Nucleus accumbens (tissue), 56 donors: ENCODE results near the gene MTMR4.
"Not testable (repeated sequence)": the region's sequence is repeated elsewhere in the genome, so short reads cannot be mapped to it uniquely, and the experiment has no call there.

ENCODE experiments used
- DNase-seq, 56 donors: peaks; one replicate each; lab custom pipeline; 2025; lab: John Stamatoyannopoulos, UW

The MTMR4 gene

GRCh38 chr17:58498177-58498828 is 16.1 kb downstream of the MTMR4 start:
- no peak for DNase-seq

GRCh38 chr17:58493506-58493905 is 20.9 kb downstream of the MTMR4 start:
- no peak for DNase-seq

- DNase-seq = no peak
Observed at GRCh38 chr17:58492238-58493121, 22.0 kb downstream of the MTMR4 start.

- no peak for DNase-seq
Observed at GRCh38 chr17:58491510-58492045, 22.9 kb downstream of the MTMR4 start.

- DNase-seq = no peak
Observed at GRCh38 chr17:58488428-58488890, 26.0 kb downstream of the MTMR4 start.

- DNase-seq = no peak
Observed at GRCh38 chr17:58487589-58488427, 26.6 kb downstream of the MTMR4 start, which contains the start of gene HSF5. Gene HSF5 (minus strand): TSS chr17:58488408. CDS start chr17:58488274, 134 bp downstream.

GRCh38 chr17:58484600-58484999 is 29.8 kb downstream of the MTMR4 start:
- no peak for DNase-seq

GRCh38 chr17:58481798-58482197 is 32.6 kb downstream of the MTMR4 start:
- not testable (repeated sequence) for DNase-seq

GRCh38 chr17:58480090-58480489 is 34.3 kb downstream of the MTMR4 start:
- DNase-seq = no peak

- DNase-seq = no peak
Observed at GRCh38 chr17:58476812-58477211, 37.6 kb downstream of the MTMR4 start.

GRCh38 chr17:58475985-58476384 is 38.5 kb downstream of the MTMR4 start:
- DNase-seq = no peak

- DNase-seq = no peak
Observed at GRCh38 chr17:58470356-58470755, 44.1 kb downstream of the MTMR4 start.

- DNase-seq = no peak
Observed at GRCh38 chr17:58468944-58469343, 45.5 kb downstream of the MTMR4 start.

GRCh38 chr17:58455491-58455890 is 58.9 kb downstream of the MTMR4 start:
- no peak for DNase-seq

GRCh38 chr17:58452738-58453137 is 61.7 kb downstream of the MTMR4 start:
- DNase-seq = no peak

- peak in 28 of 56 donors; percentile 0 to 42 (median 6) for DNase-seq
Observed at GRCh38 chr17:58447039-58447975, 67.1 kb downstream of the MTMR4 start.

- DNase-seq = no peak
Observed at GRCh38 chr17:58446086-58446485, 68.4 kb downstream of the MTMR4 start.
